Fibroblast of lung (primary cell): ENCODE results near the gene RSL24D1. TPM values are rescaled to one million over a fixed set of nuclear protein-coding genes. Genes with fewer than 3 reads are reported as not detected.

Experiments used
- DNase-seq, 2 donors: peaks; one replicate each; pipeline versions ENCODE4 v3.0.0 to v3.0.0-alpha.2; 2010; ENCODE audit warnings: low read depth in 2 of 2
- H2AFZ ChIP-seq: 2 replicates; pipeline ENCODE4 v1.5.1; 2012; ENCODE audit warnings: low read length, control low read depth, inconsistent platforms
- H3K27ac ChIP-seq: 2 replicates; pipeline ENCODE4 v1.5.1; 2011; ENCODE audit warnings: low read length, control low read depth; ENCODE audit not compliant: insufficient read depth
- H3K27me3 ChIP-seq: 2 replicates; pipeline ENCODE4 v1.5.1; 2011; ENCODE audit warnings: mild to moderate bottlenecking, low read length; ENCODE audit not compliant: control insufficient read depth, insufficient read depth
- H3K36me3 ChIP-seq: 2 replicates; pipeline ENCODE4 v1.5.1; 2011; ENCODE audit warnings: low read length; ENCODE audit not compliant: control insufficient read depth, insufficient read depth
- H3K4me1 ChIP-seq: 2 replicates; pipeline ENCODE4 v1.5.1; 2011; ENCODE audit warnings: low read length; ENCODE audit not compliant: control insufficient read depth, insufficient read depth; ENCODE audit errors: extremely low read depth
- H3K4me2 ChIP-seq: 2 replicates; pipeline ENCODE4 v1.5.1; 2011; ENCODE audit warnings: low read length, control low read depth; ENCODE audit not compliant: insufficient read depth; ENCODE audit errors: extremely low read depth
- H3K4me3 ChIP-seq, 4 experiments: fragments of 200-600 bp in 1 of 4; sonication (generic) in 1 of 4; replicated peaks in 1 of 4; 2 replicates each; pipeline ENCODE4 v1.5.1; 2011 to 2016; ENCODE audit warnings: low read length in 4 of 4, low read depth in 3 of 4, mild to moderate bottlenecking in 3 of 4, control low read depth in 2 of 4, inconsistent platforms in 1 of 4, mixed read lengths in 1 of 4; ENCODE audit not compliant: insufficient read depth in 1 of 4; ENCODE audit errors: control extremely low read depth in 1 of 4
- H3K79me2 ChIP-seq: 2 replicates; pipeline ENCODE4 v1.5.1; 2012; ENCODE audit warnings: mild to moderate bottlenecking, low read length, inconsistent platforms; ENCODE audit not compliant: control insufficient read depth, insufficient read depth
- H3K9ac ChIP-seq: 2 replicates; pipeline ENCODE4 v1.5.1; 2011; ENCODE audit warnings: mild to moderate bottlenecking, low read length, control low read depth; ENCODE audit not compliant: insufficient read depth
- H3K9me3 ChIP-seq: 2 replicates; pipeline ENCODE4 v1.5.1; 2012; ENCODE audit warnings: low read depth, low read length; ENCODE audit not compliant: control insufficient read depth, insufficient read depth
- H4K20me1 ChIP-seq: 2 replicates; pipeline ENCODE4 v1.5.1; 2011; ENCODE audit warnings: low read length; ENCODE audit not compliant: control insufficient read depth, insufficient read depth; ENCODE audit errors: extremely low read depth
- CTCF ChIP-seq, 2 donors: IDR thresholded peaks in 1 of 2; conservative IDR thresholded peaks in 1 of 2; 1 replicate in 1 of 2; 2 replicates in 1 of 2; pipeline ENCODE4 v1.5.1; 2011 to 2012; ENCODE audit warnings: low read length in 2 of 2, control low read depth in 1 of 2, inconsistent platforms in 1 of 2, low read depth in 1 of 2, mild to moderate bottlenecking in 1 of 2
- EZH2 ChIP-seq: IDR thresholded peaks from 2 replicates; pipeline ENCODE4 v1.5.1; 2012; ENCODE audit warnings: low read length, control low read depth, mild to moderate bottlenecking; ENCODE audit errors: missing control alignments
- polyA plus RNA-seq, 2 donors: library from polyadenylated mRNA; depleted of rRNA in 1 of 2; stranded (reverse) in 1 of 2; unstranded in 1 of 2; fragments of >200 nt; gene quantifications; 2 replicates each; pipeline ENCODE4 v1.2.1, GENCODE V29; 2011 to 2012; ENCODE audit warnings: missing spikeins in 1 of 2
- total RNA-seq: library from RNA; depleted of rRNA; stranded (reverse); fragments of >200 nt; gene quantifications from 2 replicates; pipeline ENCODE4 v1.2.1, GENCODE V29; 2014

RSL24D1 gene
- total and polyA plus RNA-seq, 2 donors (not counting 1 experiment from before 2014, with no cell fraction given): 56.8 to 117 TPM

- TF ChIP-seq EZH2: no peak
- no peak for TF ChIP-seq CTCF (conservative IDR thresholded peaks at IDR 0.05 in 1 of 2, IDR thresholded peaks at IDR 0.05 in 1 of 2; ENCODE audit: low read depth in 1 of 2, low read length in 2 of 2)
- Histone ChIP-seq H3K9ac (no peak overlapping the region), H3K27ac (no peak overlapping the region), H3K27me3 (no peaks in the 10 kb centered on the region), H3K79me2 (no peaks in the 10 kb centered on the region), H3K9me3 (no peaks in the 10 kb centered on the region), H4K20me1 (no peaks in the 10 kb centered on the region), H2AFZ (no peak overlapping the region), H3K4me1 (no peaks in the 10 kb centered on the region), H3K4me2 (no peak overlapping the region), H3K36me3 (no peaks in the 10 kb centered on the region), H3K4me3 (no peak overlapping the region)
- DNase-seq: no peak
Measured at GRCh38 chr15:55238877-55239276, 42.1 kb upstream of the RSL24D1 start.

- no peaks in the 10 kb centered on the region for H3K27me3 ChIP-seq
- DNase-seq: no peak
- no peaks in the 10 kb centered on the region for H3K4me1 ChIP-seq
- no peak for TF ChIP-seq EZH2
- no peak for TF ChIP-seq CTCF (conservative IDR thresholded peaks at IDR 0.05 in 1 of 2, IDR thresholded peaks at IDR 0.05 in 1 of 2; ENCODE audit: low read depth in 1 of 2, low read length in 2 of 2)
- H3K4me3 ChIP-seq: no peak overlapping the region
- no peak overlapping the region for H3K27ac ChIP-seq
- H3K9me3 ChIP-seq: no peaks in the 10 kb centered on the region
- no peak overlapping the region for H3K4me2 ChIP-seq
- no peaks in the 10 kb centered on the region for H3K36me3 ChIP-seq
- H3K9ac ChIP-seq: no peak overlapping the region
- no peaks in the 10 kb centered on the region for H3K79me2 ChIP-seq
- H2AFZ ChIP-seq: no peak overlapping the region
- H4K20me1 ChIP-seq: no peaks in the 10 kb centered on the region
Measured at GRCh38 chr15:55237219-55238130, 40.7 kb upstream of the RSL24D1 start.

GRCh38 chr15:55235546-55236036 is 38.9 kb upstream of the RSL24D1 start:
- no peak overlapping the region for H3K4me2 ChIP-seq
- H3K4me3 ChIP-seq: no peak overlapping the region
- no peak overlapping the region for H2AFZ ChIP-seq
- no peaks in the 10 kb centered on the region for H3K36me3 ChIP-seq
- no peaks in the 10 kb centered on the region for H3K79me2 ChIP-seq
- H3K9me3 ChIP-seq: no peaks in the 10 kb centered on the region
- no peaks in the 10 kb centered on the region for H3K27me3 ChIP-seq
- no peak overlapping the region for H3K27ac ChIP-seq
- no peak overlapping the region for H3K9ac ChIP-seq
- TF ChIP-seq EZH2 (no peak), CTCF (conservative IDR thresholded peaks at IDR 0.05 in 1 of 2, IDR thresholded peaks at IDR 0.05 in 1 of 2; ENCODE audit: low read depth in 1 of 2, low read length in 2 of 2) (no peak)
- no peak for DNase-seq
- no peaks in the 10 kb centered on the region for H4K20me1 ChIP-seq
- no peaks in the 10 kb centered on the region for H3K4me1 ChIP-seq
